ENCODE results near the gene SPATA32.

The SPATA32 gene

DNA sequence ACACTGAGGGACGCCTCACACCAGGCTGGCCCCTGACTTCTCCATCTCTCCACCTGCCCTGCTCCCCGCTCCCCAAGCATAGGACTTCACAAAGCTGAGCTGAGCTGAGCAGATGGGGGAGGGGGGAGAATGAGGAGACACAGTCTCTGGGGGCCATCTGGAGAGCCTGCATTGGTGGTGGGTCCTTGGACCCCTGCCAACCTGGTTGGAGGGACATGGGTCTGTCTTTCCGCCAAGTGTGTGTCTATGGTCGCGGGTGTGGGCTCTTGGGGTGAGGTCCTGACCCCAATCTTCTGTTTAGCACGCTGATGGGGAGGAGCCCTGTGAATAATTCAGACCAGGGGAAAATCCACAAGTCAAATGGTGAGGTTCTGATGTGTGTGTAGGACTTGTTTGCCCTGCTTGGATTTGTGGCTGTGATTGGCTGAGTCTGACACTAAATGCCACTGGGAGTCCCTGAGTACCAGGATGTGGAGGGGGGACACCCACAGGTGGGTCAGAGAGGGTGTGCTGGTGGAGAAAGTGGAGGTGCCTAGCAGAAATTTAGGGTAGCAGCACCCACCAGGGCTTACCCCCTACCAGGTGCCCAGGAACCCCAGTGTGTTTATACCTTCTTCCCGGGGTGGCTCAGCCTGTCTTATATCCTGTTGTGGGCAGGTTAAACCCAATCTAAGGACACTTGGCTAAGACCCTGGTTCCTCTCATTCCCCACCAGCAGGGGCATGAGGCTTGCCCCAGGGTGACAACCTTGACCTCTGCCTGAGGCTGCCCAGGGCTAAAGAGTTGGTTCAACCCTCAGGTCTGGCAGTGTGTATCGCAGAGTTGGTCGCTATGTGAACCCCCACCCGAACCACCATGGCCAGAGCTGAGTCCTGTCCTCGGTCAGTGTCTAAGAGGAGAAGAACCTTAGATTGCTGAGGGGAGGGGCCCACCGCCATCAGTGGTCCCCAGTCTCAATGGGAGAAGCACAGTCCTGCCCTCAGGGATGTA lies 38.1 kb downstream of the SPATA32 start:
- no peak overlapping the region for H3K4me3 ChIP-seq (ENCODE audit: low read depth, low read length)
- DNase-seq (ENCODE audit: low read depth), result no peak
- TF ChIP-seq CTCF (IDR thresholded peaks at IDR 0.05; ENCODE audit: low read depth, low read length, missing control alignments), result no peak
- in situ Hi-C loops (cut with HindIII; ENCODE audit: low sequenced_read_pairs), result loop anchor here (25.0 kb wide), 1 partner anchor 638 kb away; no protein-coding TSS in a partner anchor

DNA sequence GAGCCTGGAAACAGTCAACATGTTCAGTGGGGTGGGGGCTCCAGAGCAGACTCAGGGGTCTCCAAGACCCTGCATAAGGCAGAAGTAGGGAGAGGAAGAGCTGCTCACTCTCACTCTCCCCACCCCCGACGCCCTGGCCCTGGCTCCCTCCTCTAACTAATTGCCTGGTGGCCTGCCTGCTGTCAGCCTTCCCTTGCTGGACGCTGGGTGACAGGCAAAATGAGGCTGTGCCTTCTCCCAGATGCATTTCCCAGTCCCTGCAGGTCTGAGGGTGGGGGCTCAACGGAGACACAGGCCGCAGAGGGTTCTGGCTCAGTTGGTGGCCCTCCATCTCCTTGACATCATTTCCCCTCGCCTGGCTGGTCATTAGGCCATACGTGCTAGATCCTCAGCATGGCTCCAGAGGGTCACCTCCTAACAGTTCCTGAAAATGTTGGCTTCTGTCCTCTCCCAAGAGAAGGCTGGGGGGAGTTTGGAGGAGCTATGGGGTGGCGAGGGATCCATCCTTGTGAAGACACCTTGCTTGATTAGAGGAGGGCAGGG lies 38.8 kb downstream of the SPATA32 start:
- no peak overlapping the region for H3K4me3 ChIP-seq (ENCODE audit: low read depth, low read length)

DNA sequence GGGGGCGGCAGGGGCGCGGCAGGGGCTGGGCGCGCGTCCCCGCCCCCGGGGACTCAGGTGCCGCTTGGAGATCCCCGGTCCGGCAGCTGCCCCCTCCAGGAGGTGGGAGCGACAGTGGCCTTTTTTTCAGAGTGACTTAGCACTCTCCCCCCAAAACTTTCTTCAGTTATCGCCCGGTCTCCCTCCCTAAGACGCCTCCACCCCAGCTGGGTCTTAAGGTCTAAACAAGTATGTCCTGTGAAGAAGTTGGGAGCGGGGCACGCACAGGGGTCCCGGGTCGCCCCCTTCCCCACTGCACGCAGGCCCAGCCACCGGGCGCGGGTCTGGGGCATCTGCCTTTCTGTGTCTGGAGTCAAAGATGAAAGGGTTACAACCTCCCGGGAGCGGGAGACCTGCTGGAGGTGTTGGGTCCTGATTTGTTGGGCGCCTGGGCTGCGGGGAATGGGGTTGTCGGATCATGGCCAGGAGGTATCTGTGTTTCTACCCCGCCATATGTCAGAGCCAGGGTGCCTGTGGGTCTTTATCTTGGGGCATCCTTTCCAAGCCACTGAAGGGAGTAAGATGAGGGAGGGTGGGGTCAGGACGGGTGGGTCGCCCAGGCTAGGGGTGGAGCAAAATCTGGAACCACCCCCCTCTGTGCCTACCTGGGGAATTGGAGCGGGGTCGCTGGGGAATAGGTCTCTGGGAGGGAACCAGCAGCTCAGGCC lies 39.5 kb downstream of the SPATA32 start:
- DNase-seq (ENCODE audit: low read depth), result no peak
- no peak for TF ChIP-seq CTCF (IDR thresholded peaks at IDR 0.05; ENCODE audit: low read depth, low read length, missing control alignments)
- in situ Hi-C loops (cut with HindIII; ENCODE audit: low sequenced_read_pairs), result loop anchor here (25.0 kb wide), 1 partner anchor 640 kb away; no protein-coding TSS in a partner anchor
- H3K4me3 ChIP-seq (ENCODE audit: low read depth, low read length), result peak overlapping the region; percentile 7

More for the DNA sequence above, 38.8 kb downstream of the SPATA32 start:
- no peak for TF ChIP-seq CTCF (IDR thresholded peaks at IDR 0.05; ENCODE audit: low read depth, low read length, missing control alignments)
- in situ Hi-C loops (cut with HindIII; ENCODE audit: low sequenced_read_pairs), result loop anchor here (25.0 kb wide), 1 partner anchor 639 kb away; no protein-coding TSS in a partner anchor
- no peak for DNase-seq (ENCODE audit: low read depth)

- peak overlapping the region; percentile 31 for H3K4me3 ChIP-seq (ENCODE audit: low read depth, low read length)
- in situ Hi-C loops (cut with HindIII; ENCODE audit: low sequenced_read_pairs), result loop anchor here (25.0 kb wide), 1 partner anchor 640 kb away; no protein-coding TSS in a partner anchor
- no peak for DNase-seq (ENCODE audit: low read depth)
- TF ChIP-seq CTCF (IDR thresholded peaks at IDR 0.05; ENCODE audit: low read depth, low read length, missing control alignments), result no peak
Measured at GRCh38 chr17:45222014-45222288, 39.9 kb downstream of the SPATA32 start.

DNA sequence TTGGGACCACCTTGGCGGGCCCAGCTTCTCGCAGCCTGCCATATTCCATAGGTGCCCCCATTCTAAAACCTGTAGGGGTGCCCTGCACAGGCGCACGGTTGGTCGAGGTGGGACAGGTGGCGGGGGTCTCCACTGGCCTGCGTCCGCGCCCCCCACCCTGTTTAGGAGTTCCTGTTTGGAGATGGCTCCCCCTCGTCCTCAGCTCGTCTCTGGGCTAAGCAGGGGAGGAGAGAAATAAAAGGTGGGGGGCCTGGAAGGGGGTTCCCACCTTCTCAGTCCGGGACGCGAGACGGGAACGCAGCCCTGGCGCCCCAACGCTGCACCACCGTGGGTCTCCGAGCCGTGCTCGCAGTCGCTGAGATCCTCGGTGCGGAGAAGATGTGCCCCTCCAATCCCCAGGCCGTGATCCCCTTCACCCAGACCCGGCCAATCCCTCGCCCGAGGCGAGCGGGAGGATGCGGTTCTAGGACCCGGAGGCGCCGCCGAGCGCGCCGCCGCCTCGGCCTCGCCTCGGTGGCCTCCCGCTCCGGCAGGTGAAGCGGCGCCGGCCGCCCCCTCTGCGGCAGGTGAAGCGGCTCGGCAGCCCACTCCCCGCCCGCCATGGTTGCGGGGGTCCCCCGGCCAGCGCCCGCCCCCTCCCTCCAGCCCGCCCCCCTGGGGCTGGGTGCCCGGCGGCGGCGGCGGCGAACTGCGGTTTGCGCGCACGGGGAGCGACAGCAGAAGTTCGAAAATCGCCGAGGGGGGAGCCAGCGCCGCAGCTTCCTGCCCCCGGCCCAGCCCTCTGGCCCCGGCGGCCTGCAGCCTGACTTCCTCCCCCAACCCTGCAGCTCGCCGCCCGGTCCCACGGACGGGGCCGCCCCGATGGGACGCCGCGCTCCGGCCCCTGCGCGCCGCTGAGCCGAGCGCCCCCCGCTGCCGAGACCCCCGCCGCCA lies 40.5 kb downstream of the SPATA32 start, which contains the start of gene FMNL1:
Gene FMNL1, plus strand, starts transcription at position 805 of the 933 bp plus-strand sequence. CDS start 240 bp downstream, outside the sequence.
- no peak for TF ChIP-seq CTCF (IDR thresholded peaks at IDR 0.05; ENCODE audit: low read depth, low read length, missing control alignments)
- in situ Hi-C loops (cut with HindIII; ENCODE audit: low sequenced_read_pairs), result loop anchor here (25.0 kb wide), 1 partner anchor 641 kb away; no protein-coding TSS in a partner anchor
- H3K4me3 ChIP-seq (ENCODE audit: low read depth, low read length), result peak within 1 kb of the TSS; percentile 31
- no peak for DNase-seq (ENCODE audit: low read depth)
